Measurements from ENCODE around the gene CHIT1. TPM values are rescaled to one million over a fixed set of nuclear protein-coding genes. Genes with fewer than 3 reads are reported as not detected.
A peak's percentile ranks its signal among the peaks of the same experiment; 100 is the strongest.

The CHIT1 gene
- total RNA-seq, 1 donor from 2014 or later = 225 TPM

DNA sequence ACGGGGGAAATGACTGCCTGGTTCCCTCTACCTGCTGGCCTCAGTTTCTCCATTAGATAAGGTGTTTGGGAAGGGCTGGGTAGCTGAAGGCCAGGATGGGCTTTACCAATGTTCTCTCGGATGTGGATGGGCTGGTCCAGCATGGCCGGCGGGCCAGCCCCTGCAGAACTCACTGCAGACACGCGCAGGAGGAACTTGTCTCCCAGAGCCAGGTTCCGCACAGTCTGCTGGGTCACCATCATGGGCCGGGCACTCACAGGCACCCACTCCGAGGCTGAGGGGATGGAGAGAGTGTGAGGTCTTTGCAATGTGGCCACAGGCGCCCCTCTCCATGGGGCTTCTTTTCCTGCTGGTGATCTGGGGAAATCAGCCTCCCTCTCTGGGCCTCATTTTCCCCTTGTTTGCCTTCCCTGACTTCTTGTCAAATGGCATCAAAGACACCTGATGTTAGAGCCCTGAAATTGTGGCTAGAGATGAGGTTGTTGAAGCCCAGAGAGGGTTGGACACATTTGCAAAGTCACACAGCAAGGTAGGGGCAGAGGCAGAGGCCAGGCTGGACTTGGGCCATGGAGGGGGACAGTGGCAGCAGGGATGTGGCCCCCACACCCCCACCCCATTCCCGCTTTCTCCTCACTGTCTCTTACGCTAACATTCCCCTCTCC is 55.0 kb downstream of the CHIT1 start:
- ATAC-seq (no peak), DNase-seq (no peak)
- H3K4me1 ChIP-seq = peaks cover 21% of the 10 kb centered on the region
- TF ChIP-seq, protein P1, sequence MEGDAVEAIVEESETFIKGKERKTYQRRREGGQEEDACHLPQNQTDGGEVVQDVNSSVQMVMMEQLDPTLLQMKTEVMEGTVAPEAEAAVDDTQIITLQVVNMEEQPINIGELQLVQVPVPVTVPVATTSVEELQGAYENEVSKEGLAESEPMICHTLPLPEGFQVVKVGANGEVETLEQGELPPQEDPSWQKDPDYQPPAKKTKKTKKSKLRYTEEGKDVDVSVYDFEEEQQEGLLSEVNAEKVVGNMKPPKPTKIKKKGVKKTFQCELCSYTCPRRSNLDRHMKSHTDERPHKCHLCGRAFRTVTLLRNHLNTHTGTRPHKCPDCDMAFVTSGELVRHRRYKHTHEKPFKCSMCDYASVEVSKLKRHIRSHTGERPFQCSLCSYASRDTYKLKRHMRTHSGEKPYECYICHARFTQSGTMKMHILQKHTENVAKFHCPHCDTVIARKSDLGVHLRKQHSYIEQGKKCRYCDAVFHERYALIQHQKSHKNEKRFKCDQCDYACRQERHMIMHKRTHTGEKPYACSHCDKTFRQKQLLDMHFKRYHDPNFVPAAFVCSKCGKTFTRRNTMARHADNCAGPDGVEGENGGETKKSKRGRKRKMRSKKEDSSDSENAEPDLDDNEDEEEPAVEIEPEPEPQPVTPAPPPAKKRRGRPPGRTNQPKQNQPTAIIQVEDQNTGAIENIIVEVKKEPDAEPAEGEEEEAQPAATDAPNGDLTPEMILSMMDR (IDR thresholded peaks at IDR 0.05) = no peak
- no peak overlapping the region for H3K4me3 ChIP-seq
- H3K27ac ChIP-seq = no peak overlapping the region
- no peaks in the 10 kb centered on the region for H3K36me3 ChIP-seq
- no peaks in the 10 kb centered on the region for H3K27me3 ChIP-seq (ENCODE audit: low read depth)
- H3K9me3 ChIP-seq = no peaks in the 10 kb centered on the region
- intact Hi-C loops (cut with DNase I) = no loop called here

DNA sequence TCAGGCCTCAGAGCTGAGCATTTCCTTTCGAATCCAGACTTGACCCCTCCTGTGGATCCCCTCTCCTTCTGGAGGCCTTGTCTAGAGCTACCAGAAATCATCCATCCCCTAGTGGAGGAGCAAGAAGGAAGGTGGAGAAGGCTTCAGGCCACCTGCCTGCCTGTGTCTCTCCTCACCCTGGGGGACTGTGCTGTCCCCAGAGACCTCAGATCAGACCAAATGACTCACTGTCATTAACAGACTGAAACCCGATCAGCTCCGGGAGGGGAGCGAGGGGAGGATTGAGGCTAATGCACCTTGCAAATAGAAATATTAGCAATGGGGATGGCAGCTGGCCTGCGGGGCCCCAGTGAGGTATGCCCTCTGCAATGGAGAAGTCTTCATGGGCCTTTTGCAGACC is 55.9 kb downstream of the CHIT1 start:
- Histone ChIP-seq H3K4me3 (no peak overlapping the region), H3K27me3 (ENCODE audit: low read depth) (no peaks in the 10 kb centered on the region), H3K9me3 (no peaks in the 10 kb centered on the region), H3K27ac (no peak overlapping the region), H3K36me3 (no peaks in the 10 kb centered on the region), H3K4me1 (peaks cover 21% of the 10 kb centered on the region)
- ATAC-seq (no peak), DNase-seq (no peak)
- TF ChIP-seq, protein P1 (IDR thresholded peaks at IDR 0.05) = no peak
- intact Hi-C loops (cut with DNase I) = no loop called here

DNA sequence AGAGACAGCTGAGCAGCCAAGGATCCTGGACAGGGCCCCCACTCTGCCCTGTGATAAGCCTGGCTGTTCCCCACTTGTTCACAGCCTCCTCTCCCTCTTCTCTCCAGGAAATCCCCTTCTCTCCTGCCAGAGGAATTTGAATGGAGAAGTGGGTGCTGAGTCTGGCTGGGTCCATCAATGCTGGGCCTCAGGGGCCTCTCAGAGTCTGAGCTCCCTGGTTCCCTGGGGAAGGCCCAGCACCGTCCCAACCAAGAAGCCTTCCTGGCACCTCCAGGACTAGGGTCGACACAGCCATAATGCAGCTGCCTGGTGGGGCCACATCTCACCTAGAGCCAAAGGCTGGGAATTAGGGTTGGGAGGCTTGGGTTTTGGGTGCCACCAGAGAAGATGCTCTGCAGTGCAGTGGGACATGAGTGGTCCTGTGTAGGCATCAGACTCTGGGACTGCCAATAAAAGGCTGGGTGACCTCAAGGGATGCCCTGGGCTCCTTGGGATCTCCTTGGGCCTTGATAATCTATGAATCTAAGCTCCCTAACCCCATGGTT is 56.4 kb downstream of the CHIT1 start:
- intact Hi-C loops (cut with DNase I) = no loop called here
- DNase-seq = no peak
- peaks cover 21% of the 10 kb centered on the region for H3K4me1 ChIP-seq
- no peak for ATAC-seq
- H3K27me3 ChIP-seq (ENCODE audit: low read depth) = no peaks in the 10 kb centered on the region
- no peaks in the 10 kb centered on the region for H3K36me3 ChIP-seq
- TF ChIP-seq, protein P1 (IDR thresholded peaks at IDR 0.05) = no peak
- H3K4me3 ChIP-seq = no peak overlapping the region
- H3K9me3 ChIP-seq = no peaks in the 10 kb centered on the region
- no peak overlapping the region for H3K27ac ChIP-seq

DNA sequence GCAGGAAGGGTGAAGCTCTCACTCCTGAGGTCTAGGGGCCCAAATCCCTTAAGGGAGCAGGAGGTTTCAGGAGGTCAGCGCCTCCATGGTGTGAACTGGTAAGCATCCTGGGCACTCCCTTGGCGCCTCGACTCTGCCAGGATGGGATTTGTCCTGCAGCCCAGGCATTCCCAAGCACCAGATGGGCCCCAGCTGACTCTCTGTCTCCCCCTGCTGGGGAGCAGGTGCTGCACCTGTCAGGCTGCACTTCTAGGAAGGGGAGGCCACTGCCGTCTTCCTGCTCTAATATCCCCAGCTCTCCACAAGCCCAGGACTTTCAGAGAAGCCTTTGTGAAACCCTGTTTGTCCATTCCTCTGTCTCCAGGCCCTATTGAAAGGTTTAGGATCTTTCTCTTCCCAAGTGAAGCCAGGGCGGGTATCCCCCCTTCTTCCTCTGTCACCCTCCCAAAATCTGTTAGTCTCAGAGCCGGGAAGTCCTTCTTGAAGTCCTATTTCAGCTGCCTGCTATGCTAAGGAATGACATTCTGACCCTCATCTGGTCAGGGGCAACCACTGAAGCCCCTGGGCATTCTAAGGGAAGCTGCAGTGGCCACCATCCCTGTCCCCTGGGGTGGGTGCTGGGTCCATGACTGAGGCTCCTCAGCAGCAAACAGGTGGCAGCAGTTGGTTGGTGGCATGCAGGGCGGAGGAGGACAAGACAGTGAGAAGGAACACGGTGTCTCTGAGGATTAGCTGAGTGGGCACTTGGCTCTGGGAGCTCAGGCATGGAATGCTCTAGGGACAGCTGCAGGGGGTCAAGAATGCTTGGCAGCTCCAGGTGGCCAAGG is 57.1 kb downstream of the CHIT1 start:
- H3K4me3 ChIP-seq = no peak overlapping the region
- H3K4me1 ChIP-seq = peaks cover 18% of the 10 kb centered on the region
- H3K27me3 ChIP-seq (ENCODE audit: low read depth) = no peaks in the 10 kb centered on the region
- peak; percentile 72 for DNase-seq
- H3K36me3 ChIP-seq = no peaks in the 10 kb centered on the region
- H3K9me3 ChIP-seq = no peaks in the 10 kb centered on the region
- H3K27ac ChIP-seq = no peak overlapping the region
- TF ChIP-seq, protein P1 (IDR thresholded peaks at IDR 0.05) = peak; percentile 85
- intact Hi-C loops (cut with DNase I) = no loop called here
- peak; percentile 73 to 79 for ATAC-seq

DNA sequence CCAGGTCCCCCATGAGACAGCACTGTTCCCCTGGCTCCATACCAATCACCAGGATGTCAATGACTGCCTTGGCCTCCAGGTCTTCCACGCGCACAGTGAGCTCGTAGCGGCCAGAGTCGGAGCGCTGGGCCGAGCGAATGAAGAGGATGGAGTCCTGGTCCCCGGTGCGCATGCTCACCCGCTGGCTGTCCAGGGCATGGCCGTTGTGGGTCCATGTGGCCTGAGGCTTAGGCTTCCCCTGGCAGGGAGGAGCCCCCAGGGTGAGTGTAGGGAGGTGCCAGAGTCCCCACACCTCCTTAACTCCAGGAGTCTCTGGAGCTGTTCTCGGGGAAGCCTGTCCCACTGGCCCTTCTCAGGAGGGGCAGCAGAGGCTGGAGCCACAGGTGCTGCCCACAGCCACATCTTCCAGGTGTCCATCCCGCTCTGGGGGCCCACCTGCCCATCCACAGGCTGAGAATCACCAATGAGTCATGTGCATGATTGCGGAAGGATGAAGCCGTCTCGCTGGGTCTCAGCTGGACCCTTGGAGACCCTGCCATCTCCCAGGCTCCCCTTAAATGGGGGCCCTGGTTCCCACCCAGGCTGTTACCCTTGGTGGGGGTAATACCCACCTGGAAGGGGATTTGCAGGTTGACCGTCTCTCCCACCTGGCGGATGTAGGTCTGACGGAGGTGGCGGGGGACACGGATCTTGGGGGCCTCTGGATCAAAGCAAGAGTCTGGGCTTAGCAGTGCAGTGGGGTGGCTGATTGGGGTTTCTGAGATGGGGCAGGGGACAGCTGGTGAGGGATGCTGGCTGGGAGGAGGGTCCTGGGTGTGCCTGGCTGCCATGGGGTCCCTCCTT is 57.9 kb downstream of the CHIT1 start:
- Histone ChIP-seq H3K4me1 (peaks cover 13% of the 10 kb centered on the region), H3K9me3 (no peaks in the 10 kb centered on the region), H3K27ac (no peak overlapping the region), H3K4me3 (no peak overlapping the region), H3K36me3 (no peaks in the 10 kb centered on the region), H3K27me3 (ENCODE audit: low read depth) (no peaks in the 10 kb centered on the region)
- intact Hi-C loops (cut with DNase I) = no loop called here
- TF ChIP-seq, protein P1 (IDR thresholded peaks at IDR 0.05) = no peak
- ATAC-seq (no peak), DNase-seq (no peak)
